H1 (cell line): ENCODE measurements around the gene PTPRD. TPM values are rescaled to one million over a fixed set of nuclear protein-coding genes. Genes with fewer than 3 reads are reported as not detected.

Source experiments
- CTCF ChIA-PET: fragments of 300-600 bp; sonication (Branson Sonifier 250); formaldehyde crosslinking; loops from one replicate; lab custom pipeline; 2021; ENCODE audit not compliant: partially characterized antibody; lab: Charles Lee
- POLR2A ChIA-PET: fragments of 300-600 bp; sonication (Branson Sonifier 250); formaldehyde crosslinking; loops from one replicate; lab custom pipeline; 2021; ENCODE audit warnings: inconsistent platforms; ENCODE audit not compliant: partially characterized antibody; lab: Charles Lee
- DNase-seq, 2 experiments: peaks; one replicate each; pipeline versions ENCODE4 v3.0.0 to v3.0.0-alpha.2; 2010 to 2022; ENCODE audit warnings: low spot score in 2 of 2, low read depth in 1 of 2, mixed read lengths in 1 of 2
- FAIRE-seq: peaks from 2 replicates; lab custom pipeline; 2011; peaks lifted over from hg19 to GRCh38; lab: Jason Lieb, UNC
- H2AFZ ChIP-seq: 2 replicates; pipeline ENCODE4 v1.8.1; 2012; ENCODE audit warnings: low read length, inconsistent platforms
- H2AK5ac ChIP-seq: 2 replicates; pipeline ENCODE4 v1.6.1; 2013; ENCODE audit warnings: low read depth, low read length
- H2BK120ac ChIP-seq: replicated peaks from 2 replicates; pipeline ENCODE3; 2013; ENCODE audit warnings: low read depth, low read length, inconsistent platforms
- H2BK12ac ChIP-seq: 2 replicates; pipeline ENCODE4 v1.6.1; 2013; ENCODE audit warnings: low read depth, low read length
- H2BK15ac ChIP-seq: 2 replicates; pipeline ENCODE4 v1.6.1; 2013; ENCODE audit warnings: low read length
- H2BK20ac ChIP-seq: 2 replicates; pipeline ENCODE4 v1.6.1; 2013; ENCODE audit warnings: low read length
- H2BK5ac ChIP-seq: 2 replicates; pipeline ENCODE4 v1.6.1; 2013; ENCODE audit warnings: low read depth, low read length
- H3K14ac ChIP-seq: 2 replicates; pipeline ENCODE4 v1.6.1; 2013; ENCODE audit warnings: inconsistent platforms; ENCODE audit not compliant: insufficient read length
- H3K18ac ChIP-seq: 2 replicates; pipeline ENCODE4 v1.6.1; 2013; ENCODE audit warnings: low read length; ENCODE audit errors: extremely low read depth
- H3K23ac ChIP-seq: 2 replicates; pipeline ENCODE4 v1.6.1; 2013; ENCODE audit warnings: inconsistent platforms; ENCODE audit not compliant: insufficient read length
- H3K23me2 ChIP-seq: 2 replicates; pipeline ENCODE4 v1.6.1; 2013; ENCODE audit warnings: low read depth, low read length
- H3K27ac ChIP-seq: 2 replicates; pipeline ENCODE4 v1.6.1; 2011; ENCODE audit warnings: low read depth, low read length, inconsistent platforms
- H3K27me3 ChIP-seq, 4 experiments: replicated peaks in 1 of 4; 1 replicate in 1 of 4; 2 replicates in 3 of 4; pipeline versions ENCODE4 v1.6.1 to v1.8.1; 2011 to 2013; ENCODE audit warnings: low read length in 3 of 4, mild to moderate bottlenecking in 3 of 4, inconsistent platforms in 2 of 4, mixed read lengths in 2 of 4, moderate library complexity in 1 of 4; ENCODE audit not compliant: control insufficient read depth in 3 of 4, insufficient read depth in 3 of 4; ENCODE audit errors: extremely low read depth in 1 of 4
- H3K36me3 ChIP-seq, 4 experiments: 2 replicates each; pipeline versions ENCODE4 v1.6.1 to v1.8.1; 2011 to 2013; ENCODE audit warnings: mild to moderate bottlenecking in 4 of 4, low read length in 3 of 4, moderate library complexity in 2 of 4, control low read depth in 1 of 4, inconsistent platforms in 1 of 4; ENCODE audit not compliant: insufficient read depth in 4 of 4, control insufficient read depth in 2 of 4
- H3K4ac ChIP-seq: replicated peaks from 2 replicates; pipeline ENCODE3; 2013; ENCODE audit warnings: low read length, low read depth, mixed read lengths, inconsistent platforms; ENCODE audit not compliant: insufficient read length
- H3K4me1 ChIP-seq, 4 experiments: replicated peaks in 1 of 4; 1 replicate in 1 of 4; 2 replicates in 3 of 4; pipeline versions ENCODE4 v1.6.1 to v1.8.1; 2011 to 2013; ENCODE audit warnings: low read length in 3 of 4, inconsistent platforms in 2 of 4, mixed read lengths in 1 of 4; ENCODE audit not compliant: insufficient read depth in 4 of 4, control insufficient read depth in 3 of 4
- H3K4me2 ChIP-seq, 2 experiments: 2 replicates each; pipeline versions ENCODE4 v1.6.1 to v1.8.1; 2011 to 2013; ENCODE audit warnings: low read depth in 2 of 2, low read length in 2 of 2, control low read depth in 1 of 2, inconsistent platforms in 1 of 2, mild to moderate bottlenecking in 1 of 2; ENCODE audit not compliant: insufficient read depth in 1 of 2
- H3K4me3 ChIP-seq, 4 experiments: fragments of 200-600, 300-600 bp in 1 of 4; sonication (generic), shearing (Covaris generic), sonication (Bioruptor Twin) in 1 of 4; 2 replicates each; pipeline versions ENCODE4 v1.5.1 to v1.8.1; 2011 to 2016; ENCODE audit warnings: low read length in 4 of 4, low read depth in 3 of 4, control low read depth in 2 of 4, inconsistent platforms in 2 of 4, mild to moderate bottlenecking in 2 of 4, mixed read lengths in 1 of 4, moderate library complexity in 1 of 4; ENCODE audit not compliant: insufficient read depth in 2 of 4; ENCODE audit errors: extremely low read depth in 1 of 4
- H3K56ac ChIP-seq: replicated peaks from 2 replicates; pipeline ENCODE3; 2013; ENCODE audit warnings: low read depth, mild to moderate bottlenecking, mixed read lengths, low read length, inconsistent platforms; ENCODE audit not compliant: insufficient read length
- H3K79me1 ChIP-seq: 2 replicates; pipeline ENCODE4 v1.6.1; 2013; ENCODE audit warnings: low read depth, low read length, control low read depth
- H3K79me2 ChIP-seq, 2 experiments: 2 replicates each; pipeline versions ENCODE4 v1.6.1 to v1.8.1; 2012 to 2013; ENCODE audit warnings: low read length in 2 of 2, mild to moderate bottlenecking in 2 of 2, inconsistent platforms in 1 of 2; ENCODE audit not compliant: insufficient read depth in 2 of 2, control insufficient read depth in 1 of 2
- H3K9ac ChIP-seq, 4 experiments: replicated peaks in 1 of 4; 1 replicate in 1 of 4; 2 replicates in 3 of 4; pipeline versions ENCODE4 v1.6.1 to v1.8.1; 2011 to 2013; ENCODE audit warnings: low read depth in 3 of 4, low read length in 3 of 4, control low read depth in 2 of 4, mild to moderate bottlenecking in 2 of 4, moderate library complexity in 2 of 4, inconsistent platforms in 1 of 4; ENCODE audit errors: extremely low read depth in 1 of 4
- H3K9me3 ChIP-seq, 2 experiments: 2 replicates each; pipeline versions ENCODE4 v1.6.1 to v1.8.1; 2012 to 2013; ENCODE audit warnings: mild to moderate bottlenecking in 2 of 2, moderate library complexity in 2 of 2, control low read depth in 1 of 2, inconsistent platforms in 1 of 2, low read depth in 1 of 2, low read length in 1 of 2, mixed read lengths in 1 of 2; ENCODE audit not compliant: insufficient read depth in 2 of 2
- H4K20me1 ChIP-seq, 2 experiments: replicated peaks in 1 of 2; 2 replicates each; pipeline versions ENCODE3 to v1.8.1; 2011 to 2013; ENCODE audit warnings: inconsistent platforms in 2 of 2, low read length in 2 of 2, mild to moderate bottlenecking in 1 of 2; ENCODE audit not compliant: insufficient read depth in 2 of 2, control insufficient read depth in 1 of 2
- H4K5ac ChIP-seq: 2 replicates; pipeline ENCODE4 v1.6.1; 2013; ENCODE audit warnings: low read length, low read depth, mixed read lengths, inconsistent platforms; ENCODE audit not compliant: insufficient read length
- H4K8ac ChIP-seq: 2 replicates; pipeline ENCODE4 v1.8.0; 2013; ENCODE audit warnings: mild to moderate bottlenecking, moderate library complexity, low read length, inconsistent platforms; ENCODE audit not compliant: insufficient read depth; ENCODE audit errors: extremely low read depth
- H4K91ac ChIP-seq: replicated peaks from 2 replicates; pipeline ENCODE3; 2013; ENCODE audit warnings: low read length, mixed read lengths, inconsistent platforms; ENCODE audit not compliant: insufficient read length
- ASH2L ChIP-seq: fragments of 200-600, 300-600 bp; sonication (generic); IDR thresholded peaks from one replicate; pipeline ENCODE4 v1.7.1; 2017; ENCODE audit warnings: low read length
- BACH1 ChIP-seq: IDR thresholded peaks from 2 replicates; pipeline ENCODE4 v1.6.1; 2012; ENCODE audit warnings: low read length, improper control_type of control experiment
- CHD2 ChIP-seq: IDR thresholded peaks from 2 replicates; pipeline ENCODE4 v1.6.1; 2012; ENCODE audit warnings: low read length, improper control_type of control experiment
- E2F6 ChIP-seq: IDR thresholded peaks from 2 replicates; pipeline ENCODE4 v1.6.1; 2012; ENCODE audit warnings: inconsistent platforms
- EZH2 ChIP-seq: fragments of 200-600 bp; sonication (generic); IDR thresholded peaks from 2 replicates; pipeline ENCODE4 v1.7.1; 2012; ENCODE audit warnings: low read depth, mild to moderate bottlenecking, moderate library complexity, low read length, inconsistent platforms; ENCODE audit not compliant: severe bottlenecking
- JUN ChIP-seq: IDR thresholded peaks from 2 replicates; pipeline ENCODE4 v1.6.1; 2011; ENCODE audit warnings: low read depth, mild to moderate bottlenecking, improper control_type of control experiment, low read length
- KDM5A ChIP-seq: fragments of 200-600 bp; IDR thresholded peaks from 2 replicates; pipeline ENCODE4 v1.7.1; 2012; ENCODE audit warnings: mild to moderate bottlenecking, low read length, inconsistent platforms, mixed read lengths
- NRF1 ChIP-seq: IDR thresholded peaks from 2 replicates; pipeline ENCODE4 v1.6.1; 2011; ENCODE audit warnings: mild to moderate bottlenecking, low read depth, low read length, improper control_type of control experiment
- RAD21 ChIP-seq, 2 experiments: IDR thresholded peaks in 1 of 2; conservative IDR thresholded peaks in 1 of 2; 2 replicates each; pipeline ENCODE4 v1.6.1; 2011; ENCODE audit warnings: low read depth in 2 of 2, low read length in 2 of 2, improper control_type of control experiment in 1 of 2, inconsistent platforms in 1 of 2, mild to moderate bottlenecking in 1 of 2, moderate library complexity in 1 of 2
- RNF2 ChIP-seq: fragments of 200-900, 300-1000 bp; sonication (generic); IDR thresholded peaks from 2 replicates; pipeline ENCODE4 v1.7.1; 2016; ENCODE audit warnings: borderline replicate concordance, low read depth, mild to moderate bottlenecking, antibody characterized with exemption, low read length; ENCODE audit not compliant: poor library complexity, severe bottlenecking; ENCODE audit errors: missing control alignments
- SIX5 ChIP-seq: IDR thresholded peaks from 2 replicates; pipeline ENCODE4 v1.6.1; 2011; ENCODE audit warnings: mild to moderate bottlenecking, low read depth, low read length
- SP1 ChIP-seq: IDR thresholded peaks from 2 replicates; pipeline ENCODE4 v1.6.1; 2011; ENCODE audit warnings: low read depth, low read length
- TAF7 ChIP-seq: optimal IDR thresholded peaks from 2 replicates; pipeline ENCODE3; 2011; ENCODE audit warnings: low read depth, mild to moderate bottlenecking, inconsistent platforms, low read length, moderate library complexity, borderline replicate concordance
- TBP ChIP-seq: IDR thresholded peaks from 2 replicates; pipeline ENCODE4 v1.6.1; 2011; ENCODE audit warnings: low read depth, low read length, improper control_type of control experiment
- TEAD4 ChIP-seq: IDR thresholded peaks from 2 replicates; pipeline ENCODE4 v1.6.1; 2012; ENCODE audit warnings: low read depth, low read length, inconsistent platforms, mixed read lengths
- WGBS, 2 experiments: shearing (Covaris generic) in 1 of 2; methylation state at CpG; one replicate each; pipeline versions ENCODE4 v1.1.6 to v1.1.7; 2013 to 2015; ENCODE audit warnings: low lambda C conversion rate in 2 of 2, mixed read lengths in 2 of 2, inconsistent platforms in 1 of 2, low coverage in 1 of 2, missing lambda C conversion rate in 1 of 2; ENCODE audit not compliant: insufficient replicate concordance in 2 of 2, insufficient coverage in 1 of 2, insufficient read length in 1 of 2; ENCODE audit errors: extremely low coverage in 1 of 2, missing lambda C conversion rate in 1 of 2; 5-methylcytosine and 5-hydroxymethylcytosine counted together
- polyA plus RNA-seq, 7 experiments: library from polyadenylated mRNA; depleted of rRNA in 3 of 7; stranded (reverse) in 5 of 7; unstranded in 2 of 7; fragments of >200 nt in 5 of 7; fragments of 200-250 nt in 2 of 7; gene quantifications; 1 replicate in 5 of 7; 2 replicates in 1 of 7; 4 replicates in 1 of 7; pipeline versions ENCODE4 v1.2.1 to v1.2.3, GENCODE V29; 2011 to 2013; ENCODE audit warnings: missing spikeins in 2 of 7, mixed read lengths in 2 of 7
- total RNA-seq: library from RNA; stranded (reverse); fragmentation: NEBNext Ultra II Directional; extraction: Animal tissue kit (Norgen Biotek cat#: 25700); gene quantifications from 2 replicates; pipeline ENCODE4 v1.2.1, GENCODE V29; 2021

Gene PTPRD
- total and polyA plus RNA-seq, 2 of the 8 experiments (the other 6 are each of a cell fraction or from before 2014, with no cell fraction given) = 17.2 to 77.0 TPM

- H3K4me3 ChIP-seq = no peak overlapping the region
- no peak overlapping the region for H3K4me2 ChIP-seq
- H3K4me1 ChIP-seq = no peaks in the 10 kb centered on the region; a peak in 1 of 7 replicates
- H2AK5ac ChIP-seq = no peak overlapping the region
- H3K4ac ChIP-seq = no peak overlapping the region
- H4K8ac ChIP-seq = no peak overlapping the region
- H3K79me2 ChIP-seq = no peaks in the 10 kb centered on the region
- 92% methylated on average over 1 of the region's 1 CpG; no CpG with 5 or more reads in 1 of the 2 experiments for WGBS, 2 experiments
- H2BK12ac ChIP-seq = no peak overlapping the region
- H2AFZ ChIP-seq = no peak overlapping the region
- H4K20me1 ChIP-seq = no peaks in the 10 kb centered on the region
- H4K5ac ChIP-seq = no peak overlapping the region
- no peak overlapping the region for H3K18ac ChIP-seq
- no peak overlapping the region for H3K56ac ChIP-seq
- H3K14ac ChIP-seq = no peak overlapping the region
- H3K27ac ChIP-seq = no peak overlapping the region
- CTCF ChIA-PET = no interaction called here
- no peak overlapping the region for H3K23ac ChIP-seq
- H2BK5ac ChIP-seq = no peak overlapping the region
- H2BK120ac ChIP-seq = no peak overlapping the region
- H2BK20ac ChIP-seq = no peak overlapping the region
- POLR2A ChIA-PET = no interaction called here
- no peaks in the 10 kb centered on the region for H3K27me3 ChIP-seq
- H3K36me3 ChIP-seq = no peaks in the 10 kb centered on the region
- no peak for FAIRE-seq
- no peaks in the 10 kb centered on the region for H3K79me1 ChIP-seq
- DNase-seq = no peak
- H3K23me2 ChIP-seq = no peaks in the 10 kb centered on the region
- no peak overlapping the region for H4K91ac ChIP-seq
- no peak overlapping the region for H3K9ac ChIP-seq
- H2BK15ac ChIP-seq = no peak overlapping the region
- no peaks in the 10 kb centered on the region for H3K9me3 ChIP-seq
- TF ChIP-seq BACH1 = no peak
- no peak for TF ChIP-seq RNF2
- TF ChIP-seq CHD2 = no peak
- no peak for TF ChIP-seq TAF7
- no peak for TF ChIP-seq TBP
- no peak for TF ChIP-seq ASH2L
- no peak for TF ChIP-seq SP1
- TF ChIP-seq SIX5 = no peak
- TF ChIP-seq RAD21 (IDR thresholded peaks at IDR 0.05 in 1 of 2, conservative IDR thresholded peaks at IDR 0.05 in 1 of 2; ENCODE audit: low read depth in 2 of 2, low read length in 2 of 2) = no peak
- no peak for TF ChIP-seq TEAD4
- no peak for TF ChIP-seq E2F6
- TF ChIP-seq KDM5A = no peak
- TF ChIP-seq JUN = no peak
- TF ChIP-seq NRF1 = no peak
- TF ChIP-seq EZH2 = no peak
Observed at GRCh38 chr9:9078301-9078700, 1534.5 kb downstream of the PTPRD start.
